CD4-positive, alpha-beta T cell (primary cell): Measurements from ENCODE around the gene KDM2A. TPM values are rescaled to one million over a fixed set of nuclear protein-coding genes. Genes with fewer than 3 reads are reported as not detected.

ENCODE experiments used
- ATAC-seq: fragments of 200-7000 bp; cut with Tn5 transposase; one replicate; pipeline ENCODE4 v1.10.0; 2022; ENCODE audit warnings: mild to moderate bottlenecking; ENCODE audit not compliant: poor library complexity
- CTCF ChIA-PET: fragments of 350-600 bp; sonication (Branson Sonifier 250); formaldehyde crosslinking; loops from one replicate; lab custom pipeline; 2021; ENCODE audit warnings: antibody characterized with exemption, inconsistent platforms; lab: Charles Lee
- POLR2A ChIA-PET: fragments of 350-600 bp; sonication (Branson Sonifier 250); formaldehyde crosslinking; loops from one replicate; lab custom pipeline; 2021; ENCODE audit warnings: antibody characterized with exemption, inconsistent platforms; lab: Charles Lee
- DNase-seq, 14 experiments: peaks; one replicate each; pipeline ENCODE4 v3.0.0-alpha.2; 2013 to 2020; ENCODE audit warnings: mixed read lengths in 2 of 14
- H3K27ac ChIP-seq, 2 donors: one replicate each; pipeline versions ENCODE4 v1.5.1 to v1.7.0; 2013; ENCODE audit warnings: low read length in 2 of 2, low read depth in 1 of 2, mild to moderate bottlenecking in 1 of 2
- H3K27me3 ChIP-seq, 2 experiments: 1 replicate in 1 of 2; 2 replicates in 1 of 2; pipeline versions ENCODE4 v1.6.1 to v1.7.0; 2013; ENCODE audit warnings: low read length in 2 of 2, control low read depth in 1 of 2, mild to moderate bottlenecking in 1 of 2, moderate library complexity in 1 of 2; ENCODE audit not compliant: insufficient read depth in 2 of 2, control insufficient read depth in 1 of 2
- H3K36me3 ChIP-seq: one replicate; pipeline ENCODE4 v1.6.1; 2013; ENCODE audit warnings: low read length, control low read depth; ENCODE audit not compliant: insufficient read depth
- H3K4me1 ChIP-seq: one replicate; pipeline ENCODE4 v1.6.1; 2013; ENCODE audit warnings: low read length, control low read depth; ENCODE audit not compliant: insufficient read depth
- H3K4me3 ChIP-seq: one replicate; pipeline ENCODE4 v1.5.1; 2013; ENCODE audit warnings: mild to moderate bottlenecking, low read length, moderate library complexity
- H3K9me3 ChIP-seq, 2 experiments: 1 replicate in 1 of 2; 2 replicates in 1 of 2; pipeline versions ENCODE4 v1.6.1 to v1.7.0; 2013; ENCODE audit warnings: low read length in 2 of 2, mild to moderate bottlenecking in 2 of 2, control low read depth in 1 of 2, moderate library complexity in 1 of 2; ENCODE audit not compliant: control insufficient read depth in 1 of 2, insufficient read depth in 1 of 2
- H3K27ac Mint-ChIP-seq: one replicate; pipeline ENCODE4 v1.8.0; 2020; ENCODE audit warnings: mixed read lengths
- H3K27me3 Mint-ChIP-seq: one replicate; pipeline ENCODE4 v1.8.0; 2021; ENCODE audit warnings: mixed read lengths
- H3K36me3 Mint-ChIP-seq: one replicate; pipeline ENCODE4 v1.8.0; 2021; ENCODE audit warnings: low read depth, mixed read lengths
- H3K4me1 Mint-ChIP-seq: one replicate; pipeline ENCODE4 v1.8.0; 2021; ENCODE audit warnings: low read depth, mixed read lengths
- H3K4me3 Mint-ChIP-seq: one replicate; pipeline ENCODE4 v1.8.0; 2020; ENCODE audit warnings: mild to moderate bottlenecking, mixed read lengths
- H3K9me3 Mint-ChIP-seq: one replicate; pipeline ENCODE4 v1.8.0; 2020; ENCODE audit warnings: mixed read lengths
- intact Hi-C, 2 experiments: fragments of 100-400 bp; cut with DNase I in 1 of 2; cut with micrococcal nuclease in 1 of 2; formaldehyde crosslinking; loops; one replicate each; pipeline versions ENCODE4 v1.15.1 to v1.9.0; 2023 to 2025; cut with DNase I, micrococcal nuclease
- total RNA-seq, 174 experiments: library from RNA in 2 of 174; stranded (reverse) in 2 of 174; gene quantifications; one replicate each; pipeline ENCODE4 v1.2.3 and lab custom pipeline; 2021 to 2026
- TF ChIP-seq, protein P1 (sequence below): fragments of 200-600 bp; IDR thresholded peaks from one replicate; pipeline ENCODE4 v1.8.0; 2022; ENCODE audit warnings: antibody characterized with exemption, mild to moderate bottlenecking

The KDM2A gene
- total RNA-seq, 2 experiments from 2014 or later, result 410 to 412 TPM

DNA sequence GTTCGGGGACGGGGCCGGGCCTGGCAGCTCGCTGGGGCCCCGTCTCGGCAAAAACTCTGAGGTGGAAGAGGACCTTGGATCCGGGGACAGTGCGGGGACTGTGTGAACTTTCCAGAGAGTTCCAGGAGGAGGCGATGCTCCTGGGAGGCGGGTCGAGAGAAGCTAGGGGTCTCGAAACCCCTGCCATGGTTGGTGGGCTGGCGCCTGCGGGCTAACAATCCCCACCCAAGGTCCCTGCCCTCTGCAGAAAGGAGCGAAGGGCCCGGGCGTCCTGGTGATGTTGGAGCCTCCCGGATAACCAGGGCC, 142.5 kb downstream of the KDM2A start:
- Mint-ChIP-seq H3K27ac (no peak overlapping the region), H3K36me3 (peaks cover 13% of the 10 kb centered on the region), H3K9me3 (no peaks in the 10 kb centered on the region), H3K4me1 (peaks cover 51% of the 10 kb centered on the region), H3K4me3 (no peak overlapping the region), H3K27me3 (no peaks in the 10 kb centered on the region)
- intact Hi-C loops, result no loop called here
- no peak overlapping the region for H3K4me3 ChIP-seq
- peaks cover 37% of the 10 kb centered on the region for H3K4me1 ChIP-seq
- H3K27ac ChIP-seq, result no peak overlapping the region
- TF ChIP-seq, protein P1, sequence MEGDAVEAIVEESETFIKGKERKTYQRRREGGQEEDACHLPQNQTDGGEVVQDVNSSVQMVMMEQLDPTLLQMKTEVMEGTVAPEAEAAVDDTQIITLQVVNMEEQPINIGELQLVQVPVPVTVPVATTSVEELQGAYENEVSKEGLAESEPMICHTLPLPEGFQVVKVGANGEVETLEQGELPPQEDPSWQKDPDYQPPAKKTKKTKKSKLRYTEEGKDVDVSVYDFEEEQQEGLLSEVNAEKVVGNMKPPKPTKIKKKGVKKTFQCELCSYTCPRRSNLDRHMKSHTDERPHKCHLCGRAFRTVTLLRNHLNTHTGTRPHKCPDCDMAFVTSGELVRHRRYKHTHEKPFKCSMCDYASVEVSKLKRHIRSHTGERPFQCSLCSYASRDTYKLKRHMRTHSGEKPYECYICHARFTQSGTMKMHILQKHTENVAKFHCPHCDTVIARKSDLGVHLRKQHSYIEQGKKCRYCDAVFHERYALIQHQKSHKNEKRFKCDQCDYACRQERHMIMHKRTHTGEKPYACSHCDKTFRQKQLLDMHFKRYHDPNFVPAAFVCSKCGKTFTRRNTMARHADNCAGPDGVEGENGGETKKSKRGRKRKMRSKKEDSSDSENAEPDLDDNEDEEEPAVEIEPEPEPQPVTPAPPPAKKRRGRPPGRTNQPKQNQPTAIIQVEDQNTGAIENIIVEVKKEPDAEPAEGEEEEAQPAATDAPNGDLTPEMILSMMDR, result no peak
- no peak for ATAC-seq
- ChIA-PET POLR2A (interaction anchor here (1.2 to 3.1 kb wide), 11 partner anchors 10 to 176 kb away, joined by 4 to 28 read pairs (median 8); partner anchors contain the start of genes ANKRD13D, PTPRCAP and SSH3), CTCF (interaction anchor here (1.0 to 4.9 kb wide), 12 partner anchors 8 to 121 kb away, joined by 3 to 57 read pairs (median 5); partner anchors contain the start of genes ANKRD13D and SSH3)
- peaks cover 8% of the 10 kb centered on the region for H3K36me3 ChIP-seq
- H3K27me3 ChIP-seq, result no peaks in the 10 kb centered on the region
- DNase-seq, result peak in 1 of 14 experiments; percentile 30
- no peaks in the 10 kb centered on the region for H3K9me3 ChIP-seq

DNA sequence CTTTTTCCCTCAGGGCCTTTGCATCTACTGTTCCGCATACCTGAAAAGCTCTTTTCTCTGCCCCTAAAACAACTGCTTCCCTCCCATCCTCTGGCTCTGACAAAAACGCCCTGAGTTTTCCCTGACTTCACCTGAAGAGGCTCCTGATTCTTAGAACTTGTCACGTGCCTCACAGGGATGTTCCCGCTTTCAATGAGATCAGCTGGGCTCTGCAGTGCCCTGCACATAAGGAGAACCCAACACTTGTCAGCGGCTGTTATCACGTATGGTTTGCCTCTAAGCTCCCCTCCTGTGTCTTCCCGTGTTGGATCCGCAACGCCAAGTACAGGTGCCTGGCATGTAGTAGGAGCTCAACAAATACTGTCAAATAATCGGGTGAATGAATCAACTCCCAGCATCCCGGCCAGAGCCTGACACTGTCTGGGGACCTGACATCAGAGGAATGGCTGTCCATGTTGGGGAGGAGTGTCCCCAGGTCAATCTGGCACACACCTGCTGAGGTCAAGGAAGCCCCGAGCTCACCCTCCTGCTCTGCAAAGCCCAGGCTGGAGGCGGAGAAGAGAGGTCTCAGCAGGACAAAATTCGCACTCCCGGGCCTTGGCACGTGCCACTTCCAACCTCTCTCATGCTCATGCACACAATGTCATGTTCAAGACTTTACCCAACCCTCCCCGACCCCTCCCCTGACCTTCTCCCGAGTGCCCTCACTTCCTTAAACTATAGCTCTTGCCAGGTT, 143.1 kb downstream of the KDM2A start:
- Histone ChIP-seq H3K9me3 (no peaks in the 10 kb centered on the region), H3K4me1 (peaks cover 37% of the 10 kb centered on the region), H3K4me3 (no peak overlapping the region), H3K36me3 (peaks cover 3% of the 10 kb centered on the region), H3K27ac (no peak overlapping the region), H3K27me3 (no peaks in the 10 kb centered on the region)
- H3K9me3 Mint-ChIP-seq, result no peaks in the 10 kb centered on the region
- POLR2A ChIA-PET, result interaction anchor here (1.2 to 3.1 kb wide), 11 partner anchors 10 to 175 kb away, joined by 4 to 28 read pairs (median 8); partner anchors contain the start of genes ANKRD13D, PTPRCAP and SSH3
- H3K36me3 Mint-ChIP-seq, result peaks cover 11% of the 10 kb centered on the region
- DNase-seq (peak in 2 of 14 experiments; percentile 5 to 30), ATAC-seq (no peak)
- H3K27me3 Mint-ChIP-seq, result no peaks in the 10 kb centered on the region
- peak overlapping the region; percentile 79 for H3K27ac Mint-ChIP-seq
- H3K4me1 Mint-ChIP-seq, result peaks cover 52% of the 10 kb centered on the region
- intact Hi-C loops, result loop anchor here (1.0 to 2.0 kb wide), 5 partner anchors 21 to 121 kb away; no protein-coding TSS in a partner anchor
- peak overlapping the region; percentile 88 for H3K4me3 Mint-ChIP-seq
- CTCF ChIA-PET, result interaction anchor here (0.6 to 4.9 kb wide), 13 partner anchors 9 to 151 kb away, joined by 3 to 57 read pairs (median 5); partner anchors contain the start of genes ANKRD13D and SSH3
- TF ChIP-seq, protein P1, result no peak

DNA sequence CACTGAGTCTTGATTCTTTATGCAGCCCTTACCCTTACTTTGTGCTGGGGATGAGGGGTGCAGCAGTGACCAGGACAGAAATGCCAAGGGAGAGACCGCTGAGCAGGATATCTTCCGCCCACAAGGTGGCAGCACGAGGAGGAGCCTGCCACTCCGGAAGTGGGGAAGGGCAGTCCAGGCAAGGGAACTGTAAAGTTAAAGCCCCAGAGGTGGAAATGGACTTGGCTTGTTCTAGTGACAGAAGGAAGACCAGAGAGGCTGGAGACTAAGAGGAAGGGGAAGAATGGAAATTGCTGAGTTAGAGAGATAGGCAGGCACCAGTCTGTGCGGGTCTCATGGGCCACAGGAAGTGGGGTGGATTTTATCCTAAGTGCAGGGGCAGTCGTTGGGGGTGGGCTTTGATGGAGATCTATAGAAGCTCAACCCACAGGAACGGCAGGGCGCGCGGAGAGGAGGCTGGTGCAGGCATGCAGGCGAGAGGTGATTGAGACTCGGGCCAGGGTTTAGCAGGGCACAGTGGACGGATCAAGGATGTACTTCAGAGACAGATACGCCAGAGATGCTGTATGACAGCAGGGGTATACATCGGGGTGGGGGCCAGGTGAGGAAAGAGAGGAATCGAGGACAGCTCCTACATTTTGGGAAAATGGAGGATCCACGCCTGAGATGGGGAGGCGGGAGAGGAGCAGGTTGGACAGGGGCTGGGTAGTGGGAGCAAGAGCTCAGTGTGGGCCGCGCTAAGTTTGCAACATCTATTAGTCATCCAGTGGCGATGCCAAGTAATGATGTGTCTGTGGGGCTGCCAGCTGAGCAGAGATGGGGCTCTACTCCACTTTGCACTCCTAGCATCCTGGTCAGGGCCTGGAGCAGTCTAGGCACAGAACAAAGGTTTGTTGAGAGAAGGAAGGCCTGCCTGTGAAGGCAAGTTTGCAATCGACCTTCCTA, 143.9 kb downstream of the KDM2A start:
- Histone ChIP-seq H3K36me3 (peaks cover 6% of the 10 kb centered on the region), H3K9me3 (no peaks in the 10 kb centered on the region), H3K4me1 (peaks cover 42% of the 10 kb centered on the region), H3K27ac (no peak overlapping the region), H3K4me3 (no peak overlapping the region), H3K27me3 (no peaks in the 10 kb centered on the region)
- Mint-ChIP-seq H3K27me3 (no peaks in the 10 kb centered on the region), H3K27ac (peak overlapping the region; percentile 79), H3K36me3 (peaks cover 19% of the 10 kb centered on the region), H3K4me3 (peak overlapping the region; percentile 88), H3K9me3 (no peaks in the 10 kb centered on the region), H3K4me1 (peaks cover 61% of the 10 kb centered on the region)
- TF ChIP-seq, protein P1, result peak; percentile 84
- ChIA-PET CTCF (interaction anchor here (0.6 to 4.9 kb wide), 15 partner anchors 9 to 150 kb away, joined by 3 to 57 read pairs (median 4); partner anchors contain the start of genes ANKRD13D and SSH3), POLR2A (interaction anchor here (0.8 to 3.1 kb wide), 11 partner anchors 9 to 120 kb away, joined by 3 to 28 read pairs (median 8); partner anchors contain the start of genes ANKRD13D and SSH3)
- intact Hi-C loops, result loop anchor here (1.0 to 2.0 kb wide), 5 partner anchors 22 to 120 kb away; no protein-coding TSS in a partner anchor
- peak; percentile 61 to 84 (median 70) for DNase-seq
- ATAC-seq, result peak; percentile 47
